Embryonic facial prominence (tissue), 1 donor: ENCODE measurements around the gene AK2.
"Not testable (repeated sequence)": the region's sequence is repeated elsewhere in the genome, so short reads cannot be mapped to it uniquely, and the experiment has no call there.

Experiments
- DNase-seq: peaks from one replicate; pipeline ENCODE4 v3.0.0-alpha.2; 2016; ENCODE audit errors: extremely low spot score

AK2 gene

DNA sequence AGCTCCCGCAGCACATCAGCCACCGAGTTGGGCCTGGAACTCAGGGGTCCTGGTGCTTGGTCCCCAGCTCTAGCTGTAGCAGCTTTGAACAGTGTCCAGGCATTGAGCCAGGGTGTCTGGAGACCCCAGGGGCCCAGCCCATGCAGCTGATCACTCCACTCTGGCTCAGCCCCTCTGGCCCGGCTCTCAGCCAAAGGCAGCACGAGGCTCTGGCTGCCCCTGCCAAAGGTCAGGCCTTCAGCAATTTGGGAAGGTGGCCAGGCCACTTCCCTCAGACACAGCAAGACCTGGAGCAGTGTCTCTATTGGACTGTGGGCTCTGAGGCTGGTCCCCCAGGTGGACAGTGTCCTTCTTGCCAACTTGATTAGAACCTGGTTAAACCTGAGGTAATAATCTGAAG, 37.7 kb downstream of the AK2 start:
- DNase-seq: no peak

DNA sequence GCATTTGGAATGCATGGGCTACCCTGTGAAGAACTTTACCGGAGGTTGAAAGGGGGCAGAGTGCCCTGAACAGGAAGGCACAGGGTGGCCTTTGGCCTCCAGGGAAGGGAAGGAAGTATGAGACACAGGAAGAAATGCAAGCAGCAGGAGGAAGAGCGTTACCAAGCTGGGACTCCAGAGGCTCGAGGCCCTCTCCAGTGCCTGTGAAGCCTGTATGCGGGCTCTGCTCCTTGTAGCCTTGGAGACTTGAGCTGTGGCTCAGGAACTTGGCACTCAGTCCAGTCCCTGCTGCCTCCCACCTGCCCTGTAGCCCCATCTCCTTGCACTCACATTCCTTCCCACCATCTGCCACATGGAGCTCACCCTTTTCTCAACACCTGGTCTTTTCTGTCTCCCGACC, 38.6 kb downstream of the AK2 start:
- no peak for DNase-seq

DNA sequence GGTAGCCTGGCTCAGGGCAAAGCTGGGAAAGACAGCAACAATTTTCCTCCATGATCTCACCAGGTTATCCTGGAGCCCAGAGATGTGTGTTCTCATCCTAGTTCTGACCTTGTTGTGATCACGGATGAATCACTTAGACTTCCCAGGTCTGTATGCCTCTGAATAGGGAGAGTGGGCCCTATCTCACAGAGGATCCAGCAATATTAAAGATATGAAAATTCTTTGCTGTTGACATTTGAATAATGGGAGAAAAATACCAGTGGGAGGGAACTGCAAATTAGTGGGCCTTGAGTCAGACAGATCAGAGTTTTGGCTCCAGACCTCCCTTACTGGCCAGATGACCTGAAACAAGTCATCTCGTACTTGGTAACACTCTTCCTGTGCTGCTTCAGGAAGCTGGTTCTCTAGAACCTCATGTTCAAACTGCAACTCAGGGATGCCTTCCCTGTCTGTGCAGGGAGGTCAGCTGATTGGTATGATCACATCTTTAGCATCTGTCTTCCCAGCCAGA, 39.2 kb downstream of the AK2 start:
- no peak for DNase-seq

- not testable (repeated sequence) for DNase-seq
These were observed 43.4 kb downstream of the AK2 start for GRCh38 chr1:32993324-32993636.

- DNase-seq: peak; percentile 39
These were observed 44.0 kb downstream of the AK2 start for GRCh38 chr1:32992489-32993323.

DNA sequence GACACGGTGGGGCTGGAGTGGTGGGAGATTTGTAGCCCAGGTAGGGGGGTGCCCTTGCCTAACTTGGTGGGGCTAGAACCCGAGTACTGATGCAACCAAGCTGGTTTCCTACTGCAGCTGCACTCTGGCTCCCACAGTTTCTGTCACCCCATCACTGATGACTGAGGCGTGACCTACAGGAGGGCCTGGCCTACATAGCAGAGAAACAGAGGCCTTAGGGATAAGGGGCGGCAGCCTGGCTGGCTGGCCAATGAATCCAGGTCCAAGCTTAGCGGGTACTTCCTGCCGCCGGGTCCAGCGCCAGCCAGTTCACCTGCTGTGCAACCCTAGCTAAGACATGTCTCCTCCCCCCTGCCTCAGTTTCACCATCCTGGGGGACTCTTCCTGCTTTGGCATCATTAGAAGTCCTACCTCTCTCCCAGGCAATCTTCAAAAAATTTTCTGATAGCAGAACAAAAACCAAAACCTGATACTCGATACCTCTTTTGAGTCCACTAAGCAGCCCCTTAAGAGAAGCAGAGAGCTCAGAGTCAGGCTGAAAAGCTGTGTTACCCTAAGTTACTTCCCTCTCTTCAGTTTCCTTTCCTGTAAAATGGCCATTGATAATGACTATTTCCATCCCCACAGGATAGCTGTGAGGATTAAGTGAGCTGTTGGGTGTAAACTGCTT, 44.7 kb downstream of the AK2 start:
- no peak for DNase-seq

DNA sequence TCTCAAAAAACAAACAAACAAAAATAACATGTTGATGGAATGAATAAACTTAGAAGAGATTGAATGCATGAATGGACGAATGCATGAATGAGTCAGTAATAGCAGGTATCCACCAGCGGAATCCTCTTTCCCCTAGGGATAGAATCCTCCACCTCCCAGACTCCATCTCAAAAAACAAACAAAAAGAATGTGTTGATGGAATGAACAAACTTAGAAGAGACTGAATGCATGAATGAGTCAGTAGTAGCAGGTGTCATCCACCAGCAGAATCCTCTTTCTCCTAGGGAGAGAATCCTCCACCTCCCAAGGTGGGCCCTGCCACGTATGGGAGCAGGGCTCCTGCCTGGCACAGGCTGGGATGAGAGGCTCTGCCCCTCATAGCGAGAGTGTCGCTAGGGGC, 45.3 kb downstream of the AK2 start:
- DNase-seq: no peak

GRCh38 chr1:32990887-32991286, 45.8 kb downstream of the AK2 start:
- DNase-seq: no peak

DNA sequence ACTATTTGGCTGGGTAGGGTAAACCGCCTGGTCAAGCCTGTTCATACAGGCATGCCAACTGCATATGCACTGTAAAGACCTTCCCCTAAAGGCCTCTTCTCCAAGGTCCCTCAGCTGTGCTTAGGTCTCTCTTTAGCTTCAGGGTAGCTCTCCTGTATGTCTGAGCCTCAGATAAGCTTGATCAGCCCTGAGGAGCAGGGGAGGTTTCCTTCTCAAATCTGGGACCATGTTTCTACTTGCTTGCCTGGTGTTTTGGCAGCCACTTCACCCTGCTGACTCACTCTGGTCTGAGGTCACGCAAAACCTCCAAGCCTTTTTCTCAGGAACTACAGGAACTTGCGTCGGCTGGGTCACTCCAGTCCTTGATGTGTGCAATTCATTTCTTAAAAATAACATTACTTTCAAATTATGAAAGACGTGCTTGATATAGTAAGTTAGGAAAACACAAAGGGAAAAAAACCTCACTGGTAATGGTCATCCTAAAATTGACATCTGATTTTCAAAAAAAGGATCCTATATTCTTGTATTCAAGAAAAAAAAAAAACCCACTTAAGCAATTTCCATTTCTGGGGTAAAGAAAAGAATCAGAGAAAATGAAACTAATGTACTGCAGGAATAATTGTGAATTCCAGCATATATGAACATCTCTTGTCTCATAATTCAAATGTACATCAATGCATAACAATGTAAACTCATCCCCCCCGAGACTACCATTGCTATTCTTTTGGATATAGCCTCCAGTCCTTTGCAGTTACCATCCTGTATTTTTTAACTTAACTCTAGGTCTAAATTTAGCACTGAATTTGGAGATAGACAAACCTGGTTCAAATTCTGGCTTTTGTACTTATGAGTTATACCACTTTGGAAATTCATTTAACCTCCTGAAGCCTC, 47.3 kb downstream of the AK2 start:
- no peak for DNase-seq

- no peak for DNase-seq
These were observed 48.0 kb downstream of the AK2 start for GRCh38 chr1:32988665-32989064.

DNA sequence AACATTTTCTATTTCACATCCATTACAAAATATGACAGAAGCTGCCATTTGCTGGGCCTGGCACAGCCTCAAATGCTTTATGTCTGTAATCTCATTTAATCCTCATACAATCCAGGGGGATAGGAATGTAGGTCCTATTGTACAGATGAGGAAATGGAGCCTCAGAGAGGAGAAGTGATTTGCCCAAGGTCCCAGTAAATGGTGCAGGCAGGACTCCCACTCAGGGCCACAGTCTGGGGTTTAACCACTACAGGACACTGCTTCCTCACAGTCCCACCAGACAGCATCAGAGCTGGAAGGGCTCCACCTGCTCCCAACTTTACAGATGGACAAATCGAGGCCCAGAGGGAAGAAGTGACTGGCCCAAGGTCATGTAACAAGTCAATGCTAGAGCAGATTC, 51.5 kb downstream of the AK2 start:
- DNase-seq: no peak

- no peak for DNase-seq
These were observed 52.1 kb downstream of the AK2 start for GRCh38 chr1:32984455-32985171.

- no peak for DNase-seq
These were observed 52.6 kb downstream of the AK2 start for GRCh38 chr1:32984090-32984454.

DNA sequence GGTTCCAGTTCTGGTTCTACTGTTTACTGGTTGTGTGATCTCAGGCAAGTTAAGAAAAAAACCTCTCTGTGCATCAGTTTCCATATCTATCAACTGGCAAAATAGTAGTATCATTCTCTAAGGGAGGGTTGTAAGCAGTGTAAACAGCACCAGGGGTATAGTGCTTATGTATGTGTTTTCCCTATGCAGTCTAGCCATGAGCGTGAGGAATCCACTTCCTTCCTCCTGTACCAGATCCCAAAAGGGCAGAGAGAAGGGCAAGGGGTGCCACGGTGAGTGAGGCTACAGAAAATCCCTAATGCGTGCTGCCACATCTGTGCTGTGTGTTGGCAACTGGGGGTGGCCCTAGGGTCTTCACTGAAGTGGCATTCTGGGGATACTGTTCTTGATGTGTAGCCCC, 53.7 kb downstream of the AK2 start:
- DNase-seq: no peak

GRCh38 chr1:32981003-32981901, 55.4 kb downstream of the AK2 start:
- no peak for DNase-seq

DNA sequence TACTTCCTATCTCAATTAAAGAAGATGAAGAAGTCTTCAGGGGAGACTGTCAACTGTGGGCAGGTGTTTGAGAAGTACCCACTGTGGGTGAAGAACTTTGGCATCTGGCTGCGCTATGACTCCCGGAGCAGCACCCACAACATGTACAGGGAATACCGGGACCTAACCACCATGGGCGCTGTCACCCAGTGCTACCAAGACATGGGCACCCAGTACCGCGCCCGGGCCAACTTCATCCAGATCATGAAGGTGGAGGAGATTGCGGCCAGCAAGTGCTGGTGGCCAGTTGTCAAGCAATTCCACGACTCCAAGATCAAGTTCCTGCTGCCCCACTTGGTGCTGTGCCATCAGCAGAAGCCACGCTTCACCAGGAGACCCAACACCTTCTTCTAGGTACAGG, 56.6 kb downstream of the AK2 start:
- DNase-seq: no peak

DNA sequence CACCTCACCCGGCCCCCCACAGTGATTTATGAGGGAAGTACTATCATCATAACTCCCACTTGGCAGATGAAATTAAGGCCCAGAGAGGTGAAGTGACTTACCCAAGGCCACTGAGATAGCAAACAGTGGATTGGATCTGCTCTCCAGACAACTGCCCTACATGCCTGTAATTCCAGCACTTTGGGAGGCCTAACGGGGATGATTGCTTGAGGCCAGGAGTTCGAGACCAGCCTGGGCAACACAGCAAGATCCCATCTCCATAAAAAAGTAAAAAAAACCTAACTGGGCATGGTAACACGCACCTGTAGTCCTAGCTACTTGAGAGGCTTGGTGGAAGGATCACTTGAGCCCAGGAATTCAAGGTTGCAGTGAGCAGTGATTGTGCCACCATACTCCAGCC, 57.8 kb downstream of the AK2 start:
- no peak for DNase-seq

DNA sequence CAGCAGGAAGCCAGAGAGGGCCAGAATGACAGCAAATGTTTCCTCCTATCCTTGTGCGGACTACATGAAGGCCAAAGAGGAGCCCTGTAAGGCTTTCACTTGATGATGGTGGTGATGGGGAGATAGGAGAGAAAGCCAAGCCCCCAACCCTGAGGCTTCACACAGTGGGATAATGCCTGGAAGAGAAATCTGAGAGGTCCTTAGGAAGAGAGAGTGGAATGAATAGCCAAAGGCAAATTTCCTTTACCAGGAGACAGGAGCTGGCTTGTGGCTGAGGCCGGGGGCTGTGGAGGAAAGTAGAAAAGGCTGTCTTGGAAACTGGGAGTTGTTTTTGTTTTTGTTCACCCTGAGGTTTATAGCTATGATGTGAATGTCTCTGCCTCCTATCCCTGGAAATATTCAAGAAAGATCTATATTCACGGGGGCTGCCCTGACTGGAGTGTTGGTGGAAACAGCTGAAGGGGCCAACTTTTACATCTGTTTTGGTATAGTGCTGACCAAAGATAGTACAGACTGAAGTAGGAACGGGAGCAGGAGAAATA, 59.1 kb downstream of the AK2 start:
- no peak for DNase-seq

DNA sequence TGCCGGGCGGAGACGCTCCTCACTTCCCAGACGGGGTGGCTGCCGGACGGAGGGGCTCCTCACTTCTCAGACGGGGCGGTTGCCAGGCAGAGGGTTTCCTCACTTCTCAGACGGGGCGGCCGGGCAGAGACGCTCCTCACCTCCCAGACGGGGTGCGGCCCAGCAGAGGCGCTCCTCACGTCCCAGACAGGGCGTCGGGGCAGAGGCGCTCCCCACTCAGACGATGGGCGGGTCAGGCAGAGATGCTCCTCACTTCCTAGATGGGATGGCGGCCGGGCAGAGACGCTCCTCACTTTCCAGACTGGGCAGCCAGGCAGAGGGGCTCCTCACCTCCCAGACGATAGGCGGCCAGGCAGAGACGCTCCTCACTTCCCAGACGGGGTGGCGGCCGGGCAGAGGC, 61.6 kb downstream of the AK2 start:
- DNase-seq: not testable (repeated sequence)

- DNase-seq: not testable (repeated sequence)
These were observed 63.2 kb downstream of the AK2 start for GRCh38 chr1:32973458-32973857.
